GM23248 (cell line): Measurements from ENCODE around the gene CNTROB. TPM values are rescaled to one million over a fixed set of nuclear protein-coding genes. Genes with fewer than 3 reads are reported as not detected.
A peak's percentile ranks its signal among the peaks of the same experiment; 100 is the strongest.
"Not testable (repeated sequence)": the region's sequence is repeated elsewhere in the genome, so short reads cannot be mapped to it uniquely, and the experiment has no call there.

Experiments used
- DNase-seq: peaks from one replicate; pipeline ENCODE4 v3.0.0-alpha.2; 2015
- H2AFZ ChIP-seq: fragments of 200-600 bp; sonication (generic); 2 replicates; pipeline ENCODE4 v1.6.1; 2016; ENCODE audit warnings: antibody characterized with exemption
- H3F3A ChIP-seq: fragments of 200-600 bp; sonication (generic); 2 replicates; pipeline ENCODE4 v1.6.1; 2016; ENCODE audit warnings: mild to moderate bottlenecking, antibody characterized with exemption, mixed run types; ENCODE audit not compliant: insufficient read depth
- H3K27ac ChIP-seq: fragments of 200-600 bp; sonication (generic); 2 replicates; pipeline ENCODE4 v1.5.1; 2016; ENCODE audit warnings: mild to moderate bottlenecking
- H3K27me3 ChIP-seq: fragments of 200-600 bp; sonication (generic); replicated peaks from 2 replicates; pipeline ENCODE4 v1.6.1; 2016; ENCODE audit warnings: mild to moderate bottlenecking; ENCODE audit not compliant: insufficient read depth
- H3K36me3 ChIP-seq: fragments of 200-600 bp; sonication (generic); 2 replicates; pipeline ENCODE4 v1.6.1; 2016; ENCODE audit warnings: low read depth, mild to moderate bottlenecking
- H3K4me1 ChIP-seq: fragments of 200-600 bp; sonication (generic); 2 replicates; pipeline ENCODE4 v1.6.1; 2016; ENCODE audit warnings: mild to moderate bottlenecking; ENCODE audit not compliant: insufficient read depth
- H3K4me2 ChIP-seq: fragments of 200-600 bp; sonication (generic); one replicate; pipeline ENCODE4 v1.6.1; 2016; ENCODE audit warnings: mild to moderate bottlenecking; ENCODE audit not compliant: unreplicated experiment
- H3K4me3 ChIP-seq: fragments of 200-600 bp; sonication (generic); 2 replicates; pipeline ENCODE4 v1.5.1; 2016; ENCODE audit warnings: mild to moderate bottlenecking
- H3K79me2 ChIP-seq: fragments of 200-600 bp; sonication (generic); 2 replicates; pipeline ENCODE4 v1.6.1; 2016; ENCODE audit warnings: mild to moderate bottlenecking; ENCODE audit not compliant: insufficient read depth
- H3K9ac ChIP-seq: fragments of 200-600 bp; sonication (generic); 2 replicates; pipeline ENCODE4 v1.6.1; 2016; ENCODE audit warnings: mild to moderate bottlenecking
- H3K9me2 ChIP-seq: fragments of 200-600 bp; sonication (generic); 2 replicates; pipeline ENCODE4 v1.6.1; 2016; ENCODE audit warnings: mixed run types, mild to moderate bottlenecking, moderate library complexity; ENCODE audit not compliant: insufficient read depth
- H3K9me3 ChIP-seq: fragments of 200-600 bp; sonication (generic); one replicate; pipeline ENCODE4 v1.6.1; 2017; ENCODE audit warnings: low read depth
- H4K20me1 ChIP-seq: fragments of 200-600 bp; sonication (generic); 2 replicates; pipeline ENCODE4 v1.6.0; 2016; ENCODE audit not compliant: insufficient read depth
- EZH2 ChIP-seq: fragments of 200-600 bp; sonication (generic); IDR thresholded peaks from 2 replicates; pipeline ENCODE4 v1.6.1; 2018; ENCODE audit warnings: antibody characterized with exemption, mild to moderate bottlenecking; ENCODE audit not compliant: insufficient read depth, poor library complexity, severe bottlenecking
- EZH2phosphoT487 ChIP-seq: fragments of 200-600 bp; sonication (generic); IDR thresholded peaks from 2 replicates; pipeline ENCODE4 v1.6.1; 2018; ENCODE audit warnings: antibody characterized with exemption, moderate library complexity, mild to moderate bottlenecking, low read depth; ENCODE audit not compliant: insufficient read depth
- WGBS, 2 experiments: methylation state at CpG; one replicate each; pipeline ENCODE4 v1.1.6; 2015 to 2017; ENCODE audit warnings: low lambda C conversion rate in 2 of 2, low coverage in 1 of 2; ENCODE audit errors: missing lambda C conversion rate in 2 of 2; 5-methylcytosine and 5-hydroxymethylcytosine counted together
- in situ Hi-C: fragments of 300-500 bp; cut with MboI; formaldehyde crosslinking; loops from 2 replicates; pipeline ENCODE4 v1.15.0; 2020
- polyA plus RNA-seq: library from polyadenylated mRNA; unstranded; fragments of >200 nt; fragmentation: Nextera tagmentation; extraction: Ambion mirVana; gene quantifications from 2 replicates; pipeline ENCODE4 v1.2.1, GENCODE V29; 2016
- total RNA-seq: library from RNA; depleted of rRNA; stranded (reverse); fragments of >200 nt; shearing (Covaris generic); gene quantifications from 2 replicates; pipeline ENCODE4 v1.2.3, GENCODE V29; 2014

Gene CNTROB
- total and polyA plus RNA-seq, 2 experiments from 2014 or later, result 17.9 to 21.2 TPM

DNA sequence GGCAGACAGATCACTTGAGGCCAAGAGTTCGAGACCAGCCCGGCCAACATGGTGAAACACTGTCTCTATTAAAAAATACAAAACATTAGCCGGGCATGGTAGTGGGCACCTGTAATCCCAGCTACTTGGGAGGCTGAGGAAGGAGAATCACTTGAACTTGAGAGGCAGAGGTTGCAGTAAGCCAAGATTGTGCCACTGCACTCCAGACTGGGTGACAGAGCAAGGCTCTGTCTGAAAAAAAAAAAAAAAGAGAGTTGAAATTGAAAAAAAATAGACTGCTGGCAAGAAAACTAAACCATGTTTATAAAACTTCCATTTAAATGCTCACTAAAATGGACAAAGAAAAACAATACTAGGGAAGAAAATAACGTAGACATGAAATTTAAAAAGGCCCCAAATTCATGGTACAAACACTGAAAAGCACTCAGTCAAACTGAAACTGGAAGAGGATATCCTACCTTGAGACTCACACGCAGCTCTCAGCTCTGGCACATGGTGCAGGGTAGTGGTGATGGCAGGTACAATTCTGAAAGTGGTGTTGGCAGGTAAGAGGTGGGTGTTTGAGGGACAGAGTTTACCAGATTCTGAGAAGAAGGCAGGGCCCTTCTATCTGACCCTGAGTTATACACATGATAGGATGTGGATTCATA is 19.3 kb downstream of the CNTROB start:
- 0 out of 2 replicates have a peak, but pooled peaks cover 6% of the 10 kb centered on the region for H3F3A ChIP-seq
- no peaks in the 10 kb centered on the region for H3K4me1 ChIP-seq
- DNase-seq, result no peak
- H3K9me3 ChIP-seq, result no peaks in the 10 kb centered on the region
- no peaks in the 10 kb centered on the region for H3K27me3 ChIP-seq
- 78% methylated on average over 5 of the region's 5 CpGs for WGBS, 2 experiments
- H2AFZ ChIP-seq, result no peak overlapping the region
- TF ChIP-seq EZH2phosphoT487 (no peak), EZH2 (no peak)
- no peak overlapping the region for H3K9ac ChIP-seq
- H3K79me2 ChIP-seq, result no peaks in the 10 kb centered on the region
- in situ Hi-C loops, result no loop called here
- H3K4me3 ChIP-seq, result no peak overlapping the region
- H3K9me2 ChIP-seq, result no peaks in the 10 kb centered on the region
- no peaks in the 10 kb centered on the region for H4K20me1 ChIP-seq
- peaks cover 15% of the 10 kb centered on the region; the same call in 1 of the 2 replicates for H3K36me3 ChIP-seq
- H3K27ac ChIP-seq, result no peak overlapping the region
- no peak overlapping the region for H3K4me2 ChIP-seq

DNA sequence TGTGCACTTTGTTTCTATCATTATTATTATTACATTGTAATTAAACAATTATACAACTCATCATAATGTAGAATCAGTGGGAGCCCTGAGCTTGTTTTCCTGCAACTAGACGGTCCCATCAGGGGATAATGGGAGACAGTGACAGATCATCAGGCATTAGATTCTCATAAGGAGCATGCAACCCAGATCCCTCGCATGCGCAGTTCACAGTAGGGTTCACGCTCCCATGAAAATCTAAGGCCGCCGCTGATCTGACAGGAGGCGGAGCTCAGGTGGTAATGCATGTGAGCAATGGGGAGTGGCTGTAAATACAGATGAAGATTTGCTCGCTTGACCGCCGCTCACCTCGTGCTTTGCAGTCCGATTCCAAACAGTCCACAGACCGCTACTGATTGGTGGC is 21.3 kb downstream of the CNTROB start:
- H3K9me2 ChIP-seq, H3K9ac ChIP-seq, H3F3A ChIP-seq, H3K4me3 ChIP-seq, H2AFZ ChIP-seq, H3K4me1 ChIP-seq, H3K27ac ChIP-seq, H4K20me1 ChIP-seq, H3K79me2 ChIP-seq, in situ Hi-C loops, H3K27me3 ChIP-seq, DNase-seq, H3K4me2 ChIP-seq, H3K9me3 ChIP-seq: not testable (repeated sequence)
- 92 to 94% methylated on average over 13 of the region's 13 CpGs for WGBS, 2 experiments
- peaks cover 13% of the 10 kb centered on the region; the same call in 1 of the 2 replicates for H3K36me3 ChIP-seq

DNA sequence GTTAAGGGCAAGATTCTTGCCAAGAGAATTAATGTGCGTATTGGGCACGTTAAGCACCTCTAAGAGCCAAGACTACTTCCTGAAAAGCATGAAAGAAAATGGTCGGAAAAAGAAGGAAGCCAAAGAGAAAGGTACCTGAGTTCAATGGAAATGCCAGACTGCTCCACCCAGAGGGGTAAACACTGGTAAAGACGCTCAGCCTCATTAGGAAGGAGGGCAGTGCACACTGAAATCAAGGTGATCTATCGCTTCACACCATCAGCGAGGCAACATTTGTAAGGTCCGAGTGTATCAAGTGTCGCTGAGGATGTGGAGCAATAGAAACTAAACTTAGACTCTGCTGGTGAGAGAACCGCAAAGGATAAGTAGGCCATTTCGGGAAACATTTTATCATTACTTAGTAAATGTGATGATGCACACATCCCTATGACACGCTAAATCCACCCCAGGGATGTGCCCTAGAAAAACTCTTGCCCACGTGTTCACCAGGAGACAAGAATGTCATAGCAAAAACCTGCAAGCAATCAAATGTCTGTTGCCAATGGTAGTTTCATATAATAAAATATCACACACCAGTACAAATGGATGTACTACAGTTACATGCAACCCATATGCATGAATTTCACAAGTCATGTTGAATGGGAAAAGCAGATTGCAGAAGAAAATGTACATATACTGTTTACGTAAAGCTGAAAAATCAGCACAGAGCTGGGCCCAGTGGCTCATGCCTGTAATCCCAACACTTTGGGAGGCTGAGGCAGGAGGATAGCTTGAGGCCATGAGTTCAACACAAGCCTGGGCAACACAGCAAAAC is 23.6 kb downstream of the CNTROB start:
- no peak for TF ChIP-seq EZH2
- no peak for TF ChIP-seq EZH2phosphoT487
- WGBS, 2 experiments, result 59 to 62% methylated on average over 13 of the region's 13 CpGs
- peak; percentile 19 for DNase-seq

DNA sequence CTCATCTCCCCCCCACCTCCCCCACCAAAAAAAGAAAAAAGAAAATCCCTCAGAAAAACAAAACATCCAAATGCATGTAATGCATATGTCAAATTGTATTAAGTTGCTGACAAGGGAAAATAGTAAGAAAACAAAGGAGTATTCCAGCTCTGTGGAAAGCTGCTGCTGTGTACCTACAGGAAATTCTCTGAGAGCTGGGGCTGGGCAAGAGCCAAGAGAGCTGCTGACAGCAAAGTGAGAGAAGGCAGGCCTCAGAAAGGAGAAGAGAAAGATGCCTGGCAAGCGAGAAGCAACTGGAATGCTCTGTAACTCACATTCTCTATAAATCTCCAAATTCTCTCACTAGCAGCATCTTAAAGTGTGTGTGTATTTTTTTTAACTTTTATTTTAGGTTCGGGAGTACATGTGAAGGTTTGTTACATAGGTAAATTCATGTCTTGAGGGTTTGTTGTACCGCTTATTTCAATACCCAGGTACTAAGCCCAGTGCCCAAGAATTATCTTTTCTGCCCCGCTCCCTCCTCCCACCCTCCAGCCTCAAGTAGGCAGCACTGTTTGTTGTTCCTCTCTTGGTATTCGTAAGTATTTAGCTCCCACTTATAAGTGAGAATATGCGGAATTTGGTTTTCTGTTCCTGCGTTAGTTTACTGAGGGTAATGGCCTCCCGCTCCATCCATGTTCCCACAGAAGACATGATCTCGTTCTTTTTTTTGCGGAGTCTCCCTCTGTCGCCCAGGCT is 24.4 kb downstream of the CNTROB start:
- H3K9ac ChIP-seq, result no peak overlapping the region
- H2AFZ ChIP-seq, result no peak overlapping the region
- H3K36me3 ChIP-seq, result no peaks in the 10 kb centered on the region
- no peak for TF ChIP-seq EZH2phosphoT487
- TF ChIP-seq EZH2, result no peak
- no peaks in the 10 kb centered on the region for H3K4me1 ChIP-seq
- no peaks in the 10 kb centered on the region for H3K9me3 ChIP-seq
- no peaks in the 10 kb centered on the region for H4K20me1 ChIP-seq
- no peaks in the 10 kb centered on the region for H3K79me2 ChIP-seq
- in situ Hi-C loops, result no loop called here
- no peak overlapping the region for H3K4me2 ChIP-seq
- no peaks in the 10 kb centered on the region for H3F3A ChIP-seq
- H3K27ac ChIP-seq, result no peak overlapping the region
- H3K9me2 ChIP-seq, result no peaks in the 10 kb centered on the region
- H3K4me3 ChIP-seq, result no peak overlapping the region
- DNase-seq, result no peak
- H3K27me3 ChIP-seq, result no peaks in the 10 kb centered on the region
- WGBS, 2 experiments, result 76 to 77% methylated on average over 11 of the region's 11 CpGs

More for the DNA sequence above, 23.6 kb downstream of the CNTROB start:
- Histone ChIP-seq H3K9me3 (no peaks in the 10 kb centered on the region), H3K9ac (no peak overlapping the region), H3K4me3 (no peak overlapping the region), H3K27ac (no peak overlapping the region), H3K9me2 (no peaks in the 10 kb centered on the region), H3K36me3 (peaks cover under 1% of the 10 kb centered on the region; the same call in 1 of the 2 replicates), H3K4me2 (no peak overlapping the region), H3F3A (no peaks in the 10 kb centered on the region), H3K4me1 (no peaks in the 10 kb centered on the region), H4K20me1 (no peaks in the 10 kb centered on the region), H3K79me2 (no peaks in the 10 kb centered on the region), H2AFZ (no peak overlapping the region), H3K27me3 (no peaks in the 10 kb centered on the region)
- in situ Hi-C loops, result no loop called here
